ENCODE data around the gene HIVEP3.

GRCh38 chr1:41700581-41700980 is 218.1 kb downstream of the HIVEP3 start:
- TF ChIP-seq CTCF (IDR thresholded peaks at IDR 0.05; ENCODE audit: low read length), result no peak
- no peak for TF ChIP-seq EZH2 (optimal IDR thresholded peaks at IDR 0.05; ENCODE audit: low read depth, low read length)
- TF ChIP-seq EZH2phosphoT487 (IDR thresholded peaks at IDR 0.05; ENCODE audit: low read length), result no peak
